ENCODE data around the gene PHACTR3. TPM values are rescaled to one million over a fixed set of nuclear protein-coding genes. Genes with fewer than 3 reads are reported as not detected.

The PHACTR3 gene
- total RNA-seq, 2 experiments from 2014 or later: not detected

- Mint-ChIP-seq H3K27ac (no peak overlapping the region), H3K4me1 (peaks cover 9% of the 10 kb centered on the region), H3K9me3 (ENCODE audit: low read depth) (no peaks in the 10 kb centered on the region), H3K27me3 (peaks cover 15% of the 10 kb centered on the region), H3K4me3 (no peak overlapping the region), H3K36me3 (ENCODE audit: low read depth) (no peaks in the 10 kb centered on the region)
- ChIA-PET POLR2A (no interaction called here), CTCF (interaction anchor here (0.6 kb wide), 1 partner anchor 50 kb away, joined by 3 read pairs; no protein-coding TSS in a partner anchor)
- DNase-seq (no peak), ATAC-seq (no peak)
- intact Hi-C loops (cut with DNase I, micrococcal nuclease): no loop called here
Observed at GRCh38 chr20:59566631-59567524, 37.5 kb upstream of the PHACTR3 start.

GRCh38 chr20:59567585-59568508 lies 36.5 kb upstream of the PHACTR3 start:
- H3K9me3 Mint-ChIP-seq (ENCODE audit: low read depth): no peaks in the 10 kb centered on the region

DNA sequence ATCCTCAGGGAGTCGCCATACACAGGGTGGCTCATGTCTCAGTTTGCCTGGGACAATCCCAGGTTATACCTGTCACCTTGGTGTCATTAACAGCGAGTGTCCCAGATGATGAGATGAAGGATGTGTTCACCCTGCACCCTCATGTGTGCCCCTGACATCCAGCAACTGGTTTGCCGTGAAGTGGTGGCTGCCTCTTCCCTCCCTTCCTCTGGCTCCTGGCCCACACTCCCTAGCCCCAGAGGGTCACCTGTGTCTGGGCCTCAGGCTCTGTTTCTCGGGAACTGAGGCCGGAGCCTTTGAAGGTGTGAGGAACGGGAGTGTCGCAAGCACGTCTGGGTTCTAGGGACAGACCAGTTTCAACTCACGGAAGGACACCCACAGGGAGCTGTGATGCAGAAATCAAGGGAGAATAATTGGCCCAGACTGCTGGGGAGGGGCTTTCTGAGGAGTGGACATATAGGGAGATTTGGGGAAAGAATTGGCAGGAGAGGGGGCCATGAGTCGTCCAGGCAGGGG lies 35.8 kb upstream of the PHACTR3 start:
- Mint-ChIP-seq H3K4me3 (no peak overlapping the region), H3K27me3 (peaks cover 19% of the 10 kb centered on the region), H3K27ac (no peak overlapping the region), H3K9me3 (ENCODE audit: low read depth) (no peaks in the 10 kb centered on the region), H3K4me1 (peaks cover 11% of the 10 kb centered on the region), H3K36me3 (ENCODE audit: low read depth) (no peaks in the 10 kb centered on the region)
- ChIA-PET CTCF (no interaction called here), POLR2A (no interaction called here)
- intact Hi-C loops (cut with DNase I, micrococcal nuclease): no loop called here
- ATAC-seq: no peak
- DNase-seq: no peak

More at GRCh38 chr20:59567585-59568508, 36.5 kb upstream of the PHACTR3 start:
- CTCF ChIA-PET: interaction anchor here (0.6 to 0.7 kb wide), 2 partner anchors 12 to 77 kb away, joined by 3 read pairs; no protein-coding TSS in a partner anchor
- POLR2A ChIA-PET: no interaction called here
- Mint-ChIP-seq H3K4me1 (peaks cover 11% of the 10 kb centered on the region), H3K27ac (no peak overlapping the region), H3K27me3 (peaks cover 17% of the 10 kb centered on the region), H3K4me3 (no peak overlapping the region), H3K36me3 (ENCODE audit: low read depth) (no peaks in the 10 kb centered on the region)
- ATAC-seq: no peak
- no peak for DNase-seq
- intact Hi-C loops (cut with DNase I, micrococcal nuclease): no loop called here

- H3K4me3 Mint-ChIP-seq: no peak overlapping the region
- ATAC-seq (no peak), DNase-seq (no peak)
- H3K27me3 Mint-ChIP-seq: peaks cover 19% of the 10 kb centered on the region
- ChIA-PET POLR2A (no interaction called here), CTCF (no interaction called here)
- no peaks in the 10 kb centered on the region for H3K36me3 Mint-ChIP-seq (ENCODE audit: low read depth)
- H3K27ac Mint-ChIP-seq: no peak overlapping the region
- intact Hi-C loops (cut with DNase I, micrococcal nuclease): no loop called here
- H3K4me1 Mint-ChIP-seq: peaks cover 11% of the 10 kb centered on the region
- H3K9me3 Mint-ChIP-seq (ENCODE audit: low read depth): no peaks in the 10 kb centered on the region
Observed at GRCh38 chr20:59569305-59569704, 35.0 kb upstream of the PHACTR3 start.

- H3K27me3 Mint-ChIP-seq: peaks cover 27% of the 10 kb centered on the region
- peaks cover 11% of the 10 kb centered on the region for H3K4me1 Mint-ChIP-seq
- no peak for DNase-seq
- CTCF ChIA-PET: interaction anchor here (0.7 to 2.6 kb wide), 16 partner anchors 8 to 1600 kb away, joined by 3 to 24 read pairs (median 5); no protein-coding TSS in a partner anchor
- intact Hi-C loops (cut with DNase I, micrococcal nuclease): loop anchor here in 1 of 2 experiments (1.0 kb wide), 1 partner anchor 180 kb away; no protein-coding TSS in a partner anchor
- H3K36me3 Mint-ChIP-seq (ENCODE audit: low read depth): no peaks in the 10 kb centered on the region
- no peak overlapping the region for H3K27ac Mint-ChIP-seq
- H3K9me3 Mint-ChIP-seq (ENCODE audit: low read depth): no peaks in the 10 kb centered on the region
- POLR2A ChIA-PET: no interaction called here
- ATAC-seq: no peak
- no peak overlapping the region for H3K4me3 Mint-ChIP-seq
Observed at GRCh38 chr20:59571151-59571550, 33.2 kb upstream of the PHACTR3 start.

GRCh38 chr20:59571551-59572314 lies 32.6 kb upstream of the PHACTR3 start:
- CTCF ChIA-PET: interaction anchor here (0.7 to 2.6 kb wide), 14 partner anchors 8 to 363 kb away, joined by 3 to 24 read pairs (median 5); no protein-coding TSS in a partner anchor
- DNase-seq: peak; percentile 77
- peak; percentile 85 for ATAC-seq
- Mint-ChIP-seq H3K9me3 (ENCODE audit: low read depth) (no peaks in the 10 kb centered on the region), H3K4me3 (peak overlapping the region; percentile 44), H3K36me3 (ENCODE audit: low read depth) (no peaks in the 10 kb centered on the region), H3K4me1 (peaks cover 11% of the 10 kb centered on the region), H3K27me3 (peaks cover 33% of the 10 kb centered on the region), H3K27ac (no peak overlapping the region)
- intact Hi-C loops (cut with DNase I, micrococcal nuclease): loop anchor here in 1 of 2 experiments (1.0 kb wide), 1 partner anchor 180 kb away; no protein-coding TSS in a partner anchor
- POLR2A ChIA-PET: no interaction called here

GRCh38 chr20:59572515-59572914 lies 31.8 kb upstream of the PHACTR3 start:
- intact Hi-C loops (cut with DNase I, micrococcal nuclease): no loop called here
- Mint-ChIP-seq H3K27ac (no peak overlapping the region), H3K27me3 (peaks cover 36% of the 10 kb centered on the region), H3K9me3 (ENCODE audit: low read depth) (no peaks in the 10 kb centered on the region), H3K36me3 (ENCODE audit: low read depth) (no peaks in the 10 kb centered on the region), H3K4me3 (no peak overlapping the region), H3K4me1 (peaks cover 11% of the 10 kb centered on the region)
- no peak for DNase-seq
- ATAC-seq: no peak
- CTCF ChIA-PET: interaction anchor here (1.5 to 2.6 kb wide), 3 partner anchors 9 to 23 kb away, joined by 4 to 24 read pairs (median 23); no protein-coding TSS in a partner anchor
- POLR2A ChIA-PET: no interaction called here

- CTCF ChIA-PET: interaction anchor here (1.1 to 1.6 kb wide), 3 partner anchors 12 to 25 kb away, joined by 3 to 6 read pairs (median 4); no protein-coding TSS in a partner anchor
- peaks cover 43% of the 10 kb centered on the region for H3K27me3 Mint-ChIP-seq
- no peaks in the 10 kb centered on the region for H3K36me3 Mint-ChIP-seq (ENCODE audit: low read depth)
- POLR2A ChIA-PET: no interaction called here
- no peak overlapping the region for H3K27ac Mint-ChIP-seq
- H3K9me3 Mint-ChIP-seq (ENCODE audit: low read depth): no peaks in the 10 kb centered on the region
- H3K4me3 Mint-ChIP-seq: no peak overlapping the region
- H3K4me1 Mint-ChIP-seq: peaks cover 11% of the 10 kb centered on the region
- no peak for ATAC-seq
- no peak for DNase-seq
- intact Hi-C loops (cut with DNase I, micrococcal nuclease): no loop called here
Observed at GRCh38 chr20:59573837-59574236, 30.5 kb upstream of the PHACTR3 start.

- no peaks in the 10 kb centered on the region for H3K9me3 Mint-ChIP-seq (ENCODE audit: low read depth)
- peaks cover 42% of the 10 kb centered on the region for H3K27me3 Mint-ChIP-seq
- no peak overlapping the region for H3K4me3 Mint-ChIP-seq
- H3K27ac Mint-ChIP-seq: no peak overlapping the region
- intact Hi-C loops (cut with DNase I, micrococcal nuclease): no loop called here
- DNase-seq: no peak
- ChIA-PET POLR2A (no interaction called here), CTCF (interaction anchor here (1.1 to 1.6 kb wide), 2 partner anchors 13 to 24 kb away, joined by 3 to 6 read pairs; no protein-coding TSS in a partner anchor)
- H3K4me1 Mint-ChIP-seq: peaks cover 11% of the 10 kb centered on the region
- no peaks in the 10 kb centered on the region for H3K36me3 Mint-ChIP-seq (ENCODE audit: low read depth)
- ATAC-seq: no peak
Observed at GRCh38 chr20:59574308-59574707, 30.0 kb upstream of the PHACTR3 start.

- H3K4me1 Mint-ChIP-seq: peaks cover 11% of the 10 kb centered on the region
- ChIA-PET CTCF (no interaction called here), POLR2A (no interaction called here)
- intact Hi-C loops (cut with DNase I, micrococcal nuclease): no loop called here
- no peaks in the 10 kb centered on the region for H3K36me3 Mint-ChIP-seq (ENCODE audit: low read depth)
- no peak overlapping the region for H3K27ac Mint-ChIP-seq
- no peaks in the 10 kb centered on the region for H3K9me3 Mint-ChIP-seq (ENCODE audit: low read depth)
- no peak overlapping the region for H3K4me3 Mint-ChIP-seq
- H3K27me3 Mint-ChIP-seq: peaks cover 45% of the 10 kb centered on the region
- no peak for DNase-seq
- no peak for ATAC-seq
Observed at GRCh38 chr20:59575216-59575615, 29.1 kb upstream of the PHACTR3 start.
